Measurements from ENCODE around the gene RSPO1.
"Not testable (repeated sequence)": the region's sequence is repeated elsewhere in the genome, so short reads cannot be mapped to it uniquely, and the experiment has no call there.

RSPO1 gene, protein sequence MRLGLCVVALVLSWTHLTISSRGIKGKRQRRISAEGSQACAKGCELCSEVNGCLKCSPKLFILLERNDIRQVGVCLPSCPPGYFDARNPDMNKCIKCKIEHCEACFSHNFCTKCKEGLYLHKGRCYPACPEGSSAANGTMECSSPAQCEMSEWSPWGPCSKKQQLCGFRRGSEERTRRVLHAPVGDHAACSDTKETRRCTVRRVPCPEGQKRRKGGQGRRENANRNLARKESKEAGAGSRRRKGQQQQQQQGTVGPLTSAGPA

DNA sequence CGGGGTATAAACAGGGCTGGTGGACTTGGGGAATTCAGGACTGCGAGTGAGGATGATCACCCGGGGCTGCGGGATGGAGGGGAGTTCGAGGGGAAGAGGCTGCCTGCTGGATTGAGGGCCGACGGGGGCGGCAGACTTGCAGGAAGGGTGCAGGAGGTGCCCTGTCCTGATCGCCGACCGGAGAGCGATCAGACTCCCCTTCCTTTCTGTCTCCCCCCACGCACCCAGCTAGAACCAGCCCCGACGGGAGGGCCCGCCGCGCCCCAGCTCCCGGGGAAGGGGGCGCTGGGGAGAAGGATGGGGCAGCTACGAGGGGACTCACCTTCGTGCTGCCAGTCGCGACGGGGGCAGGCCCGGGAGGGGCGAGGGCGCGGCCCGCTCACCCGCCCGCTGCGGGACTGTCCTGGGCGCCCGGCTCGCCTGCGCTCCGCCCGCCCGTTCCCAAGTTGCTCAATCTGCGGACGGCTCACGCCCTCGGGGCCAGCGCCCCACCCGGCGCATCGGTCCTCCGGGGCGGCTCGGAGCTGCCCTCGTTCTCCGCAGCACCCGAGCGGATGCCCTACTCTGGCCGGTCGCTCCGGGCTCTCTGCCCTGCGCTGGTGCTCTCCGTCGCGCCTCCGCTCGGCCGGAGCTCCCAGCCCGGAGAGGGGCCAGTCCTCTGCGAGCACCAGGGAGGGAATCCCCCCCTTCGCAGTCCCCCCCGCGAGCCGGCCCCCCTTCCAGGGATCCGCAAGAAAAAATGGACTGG is at the start of gene RSPO1:
TSS of gene RSPO1 (minus strand) at position 649 of the 748 bp plus-strand sequence. CDS start 5,231 bp downstream, outside the sequence.
- in situ Hi-C loops (cut with MboI; ENCODE audit: low sequenced_read_pairs), result no loop called here

DNA sequence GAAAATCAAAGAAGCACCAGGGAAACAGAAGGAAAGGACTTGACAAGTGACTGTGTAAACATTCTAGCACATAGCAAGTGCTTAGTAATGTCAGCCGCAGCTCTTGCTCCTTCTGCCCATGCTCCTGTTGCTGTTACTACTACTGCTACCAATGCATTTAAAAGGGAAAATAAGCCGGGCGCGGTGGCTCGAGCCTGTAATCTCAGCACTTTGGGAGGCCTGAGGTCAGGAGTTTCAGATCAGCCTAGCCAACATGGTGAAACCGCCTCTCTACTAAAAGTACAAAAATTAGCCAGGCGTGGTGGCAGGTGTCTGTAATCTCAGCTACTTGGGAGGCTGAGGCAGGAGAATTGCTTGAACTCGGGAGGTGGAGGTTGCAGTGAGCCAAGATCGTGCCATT is 49.5 kb upstream of the RSPO1 start:
- in situ Hi-C loops (cut with MboI; ENCODE audit: low sequenced_read_pairs), result not testable (repeated sequence)

DNA sequence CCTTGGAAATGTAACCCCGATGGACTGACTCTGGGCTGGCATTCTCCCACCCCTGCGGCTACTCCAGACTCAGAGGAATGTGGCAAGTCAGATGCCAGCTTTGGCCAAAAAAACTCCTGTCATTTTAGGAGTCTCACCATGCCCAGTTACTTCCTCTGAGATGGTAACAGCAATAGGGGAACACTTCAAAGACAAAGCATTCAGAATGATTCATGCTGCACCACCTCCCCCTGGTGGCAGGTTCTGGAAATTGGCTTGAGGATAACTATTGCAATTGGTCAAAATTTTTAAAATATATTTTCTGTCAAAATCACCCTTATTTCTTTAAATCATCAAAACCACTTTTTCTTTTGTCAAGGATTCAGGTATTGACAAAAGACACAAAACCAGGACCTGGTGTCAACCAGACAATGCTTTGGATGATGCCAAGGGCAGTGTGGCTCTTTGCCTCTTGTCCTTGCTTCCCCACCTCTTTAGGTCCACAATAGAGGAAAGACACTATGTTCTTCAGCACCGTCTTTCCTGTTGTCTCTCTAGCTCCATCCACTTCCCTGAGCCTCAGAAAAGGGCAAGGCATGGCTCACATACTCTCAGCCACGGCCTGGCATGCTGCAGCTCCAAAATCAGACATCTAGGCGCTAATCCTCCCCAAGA is 47.8 kb upstream of the RSPO1 start:
- in situ Hi-C loops (cut with MboI; ENCODE audit: low sequenced_read_pairs), result no loop called here

DNA sequence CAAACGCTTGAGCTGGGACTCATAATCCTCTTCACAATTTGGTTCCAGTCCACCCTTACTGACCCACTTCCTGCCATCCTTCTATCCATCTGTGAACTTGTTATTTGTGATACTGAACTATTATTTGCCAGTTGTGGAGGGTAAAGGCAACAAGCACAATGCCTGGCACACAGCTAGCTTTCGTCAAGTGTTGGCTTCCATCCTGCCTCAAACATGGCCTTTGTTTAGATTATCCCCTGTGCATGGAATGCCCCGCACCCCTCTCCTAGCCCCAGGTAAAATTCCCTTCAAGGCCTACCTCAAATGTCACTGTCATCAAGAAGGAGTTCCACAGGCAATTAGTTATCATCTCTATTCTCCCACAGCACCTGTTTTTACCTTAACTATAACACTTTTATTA is 46.2 kb upstream of the RSPO1 start:
- in situ Hi-C loops (cut with MboI; ENCODE audit: low sequenced_read_pairs), result no loop called here

DNA sequence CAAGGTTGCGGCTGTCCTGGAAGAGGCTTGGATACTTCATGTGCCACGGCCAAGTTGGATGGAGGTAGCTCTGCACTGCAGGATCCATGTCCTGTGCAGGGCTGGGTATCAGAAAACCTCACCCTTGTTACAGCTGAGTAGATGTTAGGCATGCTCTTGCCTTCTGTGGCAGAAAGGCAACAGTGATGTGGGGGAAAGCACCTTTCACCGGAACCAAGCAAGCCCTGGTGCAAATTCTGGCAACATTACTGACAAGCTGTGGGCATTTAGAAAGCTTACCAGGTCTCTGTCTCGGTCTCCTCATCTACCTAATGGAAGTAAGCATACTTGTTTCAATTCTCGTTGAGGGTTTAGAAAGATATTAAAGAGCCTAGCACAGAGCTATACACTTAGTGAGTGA is 43.1 kb upstream of the RSPO1 start:
- in situ Hi-C loops (cut with MboI; ENCODE audit: low sequenced_read_pairs), result no loop called here

DNA sequence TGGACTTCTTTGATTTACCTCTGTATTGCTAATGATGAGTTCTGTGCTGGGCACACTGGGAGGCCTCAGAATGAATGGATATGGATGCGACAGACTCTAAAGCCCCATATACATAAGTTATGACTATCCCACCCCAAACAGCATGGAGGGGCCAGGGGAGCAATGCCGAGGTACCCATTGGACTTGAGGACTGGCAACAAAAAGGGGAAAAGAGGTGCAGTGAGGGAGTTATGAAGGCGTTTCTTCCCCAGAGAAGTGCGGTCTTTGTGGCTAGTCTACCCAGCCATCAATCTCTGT is 42.4 kb upstream of the RSPO1 start:
- in situ Hi-C loops (cut with MboI; ENCODE audit: low sequenced_read_pairs), result no loop called here

DNA sequence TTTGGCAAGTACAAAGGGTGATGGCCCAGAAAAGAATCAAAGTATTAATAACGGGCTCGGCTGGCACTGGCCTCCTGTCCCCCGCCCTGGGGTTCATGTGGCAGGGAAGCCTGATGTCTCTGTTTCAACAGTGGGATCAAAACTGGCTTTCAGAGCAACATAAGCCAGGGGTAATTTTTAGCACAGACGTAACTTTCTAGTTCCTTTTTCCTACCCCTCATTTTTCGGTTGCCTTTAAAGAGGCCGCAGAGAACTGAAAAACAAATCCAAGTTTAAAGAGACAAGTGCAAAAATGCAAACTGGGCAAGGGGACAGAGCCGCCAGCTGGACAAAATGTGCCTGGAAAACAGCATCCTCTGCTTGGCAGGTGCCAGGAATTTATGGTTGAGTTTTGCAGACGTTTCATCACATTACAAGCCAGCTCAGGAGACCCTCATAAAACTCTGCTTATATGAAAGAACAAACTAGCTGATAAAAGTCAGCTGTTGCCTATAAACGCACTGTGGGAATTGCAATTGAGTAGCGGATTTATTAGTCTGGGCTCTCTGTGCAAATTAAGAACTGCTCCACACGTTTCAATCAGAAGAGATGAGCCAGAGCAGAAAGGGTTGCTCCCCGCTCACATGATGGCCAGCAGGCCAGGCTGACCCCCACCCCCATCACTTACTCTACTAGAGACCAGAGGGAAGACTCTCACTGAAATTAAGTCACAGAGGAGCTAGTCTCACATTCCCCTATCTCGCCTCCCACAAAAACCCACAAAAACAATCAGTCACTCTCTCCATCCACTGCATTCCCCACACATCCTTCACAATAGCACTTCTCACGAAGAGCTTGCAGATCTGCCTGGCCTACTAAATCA is 41.8 kb upstream of the RSPO1 start:
- in situ Hi-C loops (cut with MboI; ENCODE audit: low sequenced_read_pairs), result no loop called here

DNA sequence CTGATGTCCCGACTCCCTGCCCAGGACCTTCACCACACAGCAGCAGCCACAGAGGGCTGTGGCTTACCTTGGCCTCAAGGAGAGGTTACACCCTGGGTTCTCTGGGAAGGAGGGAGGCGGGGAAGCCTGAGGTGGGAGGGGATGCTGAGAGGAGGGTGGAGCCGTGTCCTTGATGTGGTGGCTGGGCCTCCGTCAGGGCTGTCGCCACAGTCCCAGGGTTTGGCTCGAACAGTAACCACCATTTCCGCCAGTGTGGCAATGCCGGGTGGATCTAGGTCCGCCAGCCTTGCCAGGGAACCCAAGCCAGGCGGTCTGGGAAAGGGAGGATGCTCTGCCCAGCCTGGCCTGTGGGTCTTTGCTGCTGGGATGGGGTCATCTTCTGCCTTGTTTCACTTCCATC is 39.2 kb upstream of the RSPO1 start:
- in situ Hi-C loops (cut with MboI; ENCODE audit: low sequenced_read_pairs), result no loop called here

DNA sequence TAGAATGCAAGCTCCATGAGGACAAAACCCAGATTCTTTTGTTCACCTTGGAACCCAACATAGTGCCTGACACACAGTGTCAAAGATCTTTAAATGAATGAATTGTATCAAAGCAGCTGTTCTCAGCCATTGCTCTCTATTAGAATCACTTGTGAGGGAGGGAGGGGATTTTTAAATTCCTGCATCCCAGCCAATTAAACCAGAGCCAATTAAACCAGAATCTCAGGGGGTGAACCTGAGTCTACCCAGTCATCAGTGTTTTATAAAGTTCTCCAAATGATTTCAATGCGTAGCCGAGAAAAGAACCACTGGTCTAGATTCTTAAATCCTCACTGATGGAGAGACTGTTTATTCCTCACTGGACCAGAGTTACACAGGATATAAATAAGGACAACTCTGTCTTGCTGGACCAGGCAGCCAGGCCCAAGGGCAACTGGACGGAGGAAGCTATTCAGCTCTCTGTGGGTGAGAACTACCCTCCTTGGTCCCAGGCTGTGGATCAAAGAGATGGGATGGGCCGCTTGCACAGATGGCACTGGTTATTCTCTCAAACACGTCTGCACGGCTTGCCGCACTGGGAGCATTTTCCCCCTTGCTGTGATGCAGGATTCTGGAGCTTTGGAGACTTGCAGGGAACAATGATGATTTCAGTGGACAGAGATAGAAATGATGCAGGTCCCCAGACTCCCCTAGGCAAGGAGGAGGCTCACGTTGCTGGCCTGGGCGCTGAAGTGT is 37.6 kb upstream of the RSPO1 start:
- in situ Hi-C loops (cut with MboI; ENCODE audit: low sequenced_read_pairs), result no loop called here

DNA sequence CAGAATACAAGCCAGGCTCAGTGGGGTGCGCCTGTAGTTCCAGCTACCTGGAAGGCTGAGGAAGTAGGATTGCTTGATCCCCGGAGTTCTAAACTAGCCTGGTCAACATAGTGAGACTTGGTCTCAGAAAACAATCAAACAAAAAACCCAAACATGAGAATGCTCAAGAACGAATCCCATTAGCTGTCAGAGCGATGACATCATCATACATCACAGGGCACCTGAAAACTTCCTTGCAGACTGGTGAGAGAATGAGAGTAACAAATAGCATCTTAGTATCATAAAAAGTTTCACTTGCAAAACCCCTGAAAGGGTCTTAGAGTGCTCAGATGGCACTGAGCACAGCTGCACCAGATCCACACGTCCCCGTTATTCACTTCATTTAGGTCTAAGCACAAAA is 36.6 kb upstream of the RSPO1 start:
- in situ Hi-C loops (cut with MboI; ENCODE audit: low sequenced_read_pairs), result no loop called here

DNA sequence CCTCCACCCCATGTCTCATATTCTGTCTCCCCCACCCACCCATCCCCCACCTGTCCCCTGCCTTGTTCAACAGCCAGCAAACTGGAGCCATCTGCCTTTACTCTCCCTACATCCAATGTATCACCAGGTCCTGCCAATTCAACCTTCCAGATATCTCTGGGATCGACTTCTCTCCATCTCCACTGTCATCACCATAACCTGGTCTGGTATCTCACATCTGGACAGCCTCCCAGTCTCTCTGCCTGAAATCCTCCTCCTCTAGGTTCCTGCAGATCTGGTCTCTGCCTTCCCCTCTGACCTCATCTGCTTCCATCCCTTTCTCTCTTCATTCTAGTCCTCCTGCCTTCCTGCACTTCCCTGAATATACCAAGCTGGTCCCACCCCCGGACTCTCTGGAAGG is 35.4 kb upstream of the RSPO1 start:
- in situ Hi-C loops (cut with MboI; ENCODE audit: low sequenced_read_pairs), result no loop called here

DNA sequence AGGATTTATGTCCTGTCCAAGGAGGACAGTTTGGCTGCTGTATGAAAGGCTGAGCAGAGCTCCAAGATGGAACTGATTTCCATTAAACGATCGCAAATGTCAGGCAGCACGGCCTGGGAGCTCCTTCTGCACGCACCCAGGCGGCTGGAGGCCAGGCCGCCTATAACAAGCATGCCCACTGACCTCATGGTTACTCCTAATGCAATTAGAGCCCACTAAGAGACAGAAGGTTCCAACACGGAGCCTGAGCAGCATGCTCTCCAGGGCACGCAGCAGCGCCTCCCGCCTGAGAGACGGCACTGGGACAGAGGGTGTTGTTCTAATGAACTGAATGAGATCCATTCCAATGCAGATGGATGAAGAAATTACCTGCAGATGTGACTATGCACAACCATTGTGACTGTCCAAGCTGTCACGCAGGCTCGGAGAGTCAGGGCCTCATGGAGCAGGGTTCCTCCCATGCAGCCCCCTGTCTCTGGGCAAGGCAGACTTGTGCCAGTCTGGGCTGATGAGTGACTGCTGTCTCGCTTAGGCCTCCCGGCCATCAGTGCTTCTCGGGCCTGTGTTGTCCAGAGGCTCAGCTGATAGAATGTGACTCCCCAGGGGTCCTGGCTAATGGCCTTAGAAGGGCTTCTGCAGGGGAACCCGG is 32.5 kb upstream of the RSPO1 start:
- in situ Hi-C loops (cut with MboI; ENCODE audit: low sequenced_read_pairs), result no loop called here

DNA sequence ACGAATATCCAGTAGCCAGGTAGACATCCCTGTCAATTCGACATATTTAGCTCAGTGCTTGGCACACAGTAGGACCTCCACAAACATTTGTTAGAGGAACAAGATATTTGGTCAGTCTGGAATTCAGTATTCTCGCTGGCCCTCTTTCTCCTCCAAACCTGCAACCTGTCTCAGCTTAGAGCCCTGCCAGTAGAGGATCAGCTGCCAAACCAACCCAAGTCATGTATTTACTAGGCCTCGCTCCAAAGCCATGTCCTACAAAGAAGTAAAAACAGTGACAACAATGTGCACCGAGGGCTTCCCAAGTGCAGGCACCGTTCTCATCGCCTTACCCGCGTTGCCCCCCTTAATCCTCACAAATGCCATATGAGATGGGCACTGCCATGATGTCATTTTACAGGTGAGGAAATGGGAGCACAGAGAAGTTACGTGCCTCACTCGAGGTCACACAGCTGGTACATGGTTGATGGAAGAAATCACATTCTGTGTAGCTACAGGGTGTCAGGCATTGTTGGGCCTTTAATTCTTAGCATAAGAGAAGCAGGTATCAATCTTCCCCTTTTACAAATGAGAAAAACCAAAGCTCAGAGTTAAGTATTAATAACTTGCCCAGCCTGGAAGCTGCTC is 31.7 kb upstream of the RSPO1 start:
- in situ Hi-C loops (cut with MboI; ENCODE audit: low sequenced_read_pairs), result no loop called here

DNA sequence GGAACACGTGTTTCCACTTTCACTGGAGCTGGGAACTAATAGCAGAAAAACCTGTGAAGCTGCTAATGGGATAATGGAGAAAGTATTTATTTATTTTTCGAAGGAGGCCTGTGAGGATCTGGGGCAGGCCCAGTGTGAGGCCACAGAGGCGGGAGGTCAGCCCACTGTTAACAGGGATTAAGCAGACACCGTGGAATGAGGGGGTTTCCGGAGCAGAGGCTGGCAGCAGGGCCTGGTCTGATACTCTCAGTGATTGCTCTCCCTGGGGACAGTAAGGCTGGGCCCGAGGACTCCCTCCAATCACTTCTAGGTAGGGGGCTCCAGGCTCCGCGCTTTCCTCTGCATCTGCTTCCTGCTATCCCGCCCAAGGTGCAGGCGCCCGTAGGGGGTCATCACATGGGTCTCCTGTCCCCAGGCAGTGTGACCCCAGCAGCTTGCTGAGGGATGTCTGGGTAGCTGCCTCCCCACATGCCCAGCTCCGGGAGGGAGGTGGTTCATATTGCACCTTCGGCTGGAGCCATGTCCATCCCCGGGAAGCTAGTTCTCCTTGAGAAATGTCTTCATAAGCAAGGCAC is 28.8 kb upstream of the RSPO1 start:
- in situ Hi-C loops (cut with MboI; ENCODE audit: low sequenced_read_pairs), result no loop called here

DNA sequence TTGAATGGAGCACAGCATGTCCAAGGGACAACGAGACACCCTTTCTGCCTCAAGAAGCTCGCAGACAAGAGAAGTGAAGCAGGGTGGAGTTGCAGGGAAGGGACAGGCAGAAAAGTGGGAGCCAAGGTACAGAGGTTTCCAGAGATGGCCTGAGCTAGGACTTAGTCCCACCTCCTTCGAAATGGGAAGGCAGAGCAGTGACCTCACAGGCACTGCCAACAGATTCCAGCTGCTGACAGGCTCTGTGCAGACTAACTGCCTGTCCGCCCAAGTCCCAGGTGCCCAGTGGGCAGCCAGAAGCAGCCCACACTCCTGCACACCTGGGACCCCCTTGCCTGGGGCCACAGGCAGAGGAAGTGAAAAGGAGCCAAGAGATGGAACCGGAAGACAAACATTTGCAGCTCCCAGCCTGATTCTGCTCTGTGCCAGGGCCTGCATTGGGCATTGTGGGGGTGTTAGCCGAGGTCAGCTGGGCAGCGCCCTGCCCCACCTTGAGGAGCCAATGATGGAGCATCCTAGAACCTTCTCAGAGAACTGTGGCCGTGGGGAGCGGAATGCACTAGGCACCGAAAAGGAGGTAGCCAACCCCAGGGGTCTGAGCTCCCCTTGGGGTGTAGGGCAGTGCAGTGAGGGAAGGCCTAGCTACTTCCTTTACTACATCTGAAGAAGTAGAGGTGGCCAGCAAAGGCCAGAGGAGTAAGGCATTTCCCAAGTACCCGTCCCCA is 27.5 kb upstream of the RSPO1 start:
- in situ Hi-C loops (cut with MboI; ENCODE audit: low sequenced_read_pairs), result no loop called here

DNA sequence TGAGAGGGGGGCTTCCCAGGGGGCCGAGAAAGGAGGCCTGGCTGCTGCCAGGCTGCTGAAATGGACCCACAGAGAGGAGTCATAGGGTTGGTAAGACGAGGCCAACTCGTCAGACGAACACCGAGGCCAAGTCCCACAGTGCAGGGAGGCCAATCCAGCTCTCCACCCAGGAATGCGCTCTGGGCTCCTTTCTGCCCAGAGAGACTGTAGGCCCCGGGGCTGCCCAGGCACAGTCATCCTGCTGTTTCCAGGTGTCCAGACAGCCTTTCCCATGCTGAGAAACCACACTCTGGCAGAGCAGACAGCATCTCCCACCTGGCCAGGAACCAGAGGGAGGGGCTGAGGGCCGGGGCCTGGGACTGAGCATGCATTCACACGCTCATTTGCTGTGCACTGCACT is 26.7 kb upstream of the RSPO1 start:
- in situ Hi-C loops (cut with MboI; ENCODE audit: low sequenced_read_pairs), result no loop called here

DNA sequence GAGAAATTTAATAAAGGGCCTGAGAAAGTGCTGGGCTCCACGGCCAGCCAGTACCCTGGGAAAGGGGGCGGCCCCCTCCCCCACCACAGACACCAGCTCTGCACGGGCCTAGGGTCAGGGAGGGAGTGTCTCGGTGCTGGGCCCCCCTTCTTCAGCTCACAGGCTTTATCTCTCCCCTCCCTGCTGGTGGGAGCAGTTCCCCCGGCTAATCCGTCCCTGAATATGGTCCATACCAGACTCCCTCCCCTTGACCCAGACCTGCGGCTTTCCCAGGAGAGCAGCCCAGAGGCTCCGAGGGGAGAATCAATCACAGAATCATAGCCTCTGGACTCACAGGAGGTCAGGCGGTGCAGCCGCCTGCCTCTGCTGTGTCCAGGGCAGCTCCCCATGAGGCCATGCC is 26.0 kb upstream of the RSPO1 start:
- in situ Hi-C loops (cut with MboI; ENCODE audit: low sequenced_read_pairs), result no loop called here

DNA sequence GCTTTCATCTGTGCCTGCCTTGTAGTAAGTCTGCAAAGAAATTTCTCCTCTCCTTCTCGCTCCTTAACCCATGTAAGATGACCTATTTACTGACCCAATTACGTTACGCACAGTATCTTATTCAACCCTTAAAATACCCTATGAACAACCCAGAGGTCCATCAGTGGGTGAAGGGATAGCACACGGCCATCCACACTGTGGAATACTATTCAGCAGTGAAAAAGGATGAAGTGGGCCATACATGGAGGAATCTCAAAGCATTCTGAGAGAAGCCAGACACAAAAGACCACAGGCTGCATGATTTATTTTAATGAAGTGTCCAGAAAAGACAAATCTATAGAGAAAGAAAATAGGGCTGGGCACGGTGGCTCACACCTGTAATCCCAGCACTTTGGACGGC is 23.8 kb upstream of the RSPO1 start:
- in situ Hi-C loops (cut with MboI; ENCODE audit: low sequenced_read_pairs), result no loop called here
